Stimulated activated CD4-positive, alpha-beta T cell treated with anti-CD3 and anti-CD28 coated beads, Interleukin-1b, Interleukin-23, amount 100 ng/mL, for 24 hours (primary cell): ENCODE results near the gene COL5A1.

Experiments
- DNase-seq, 4 experiments: peaks; one replicate each; pipeline ENCODE4 v3.0.0-alpha.2; 2020; ENCODE audit warnings: low read depth in 4 of 4, low spot score in 1 of 4

COL5A1 gene

DNA sequence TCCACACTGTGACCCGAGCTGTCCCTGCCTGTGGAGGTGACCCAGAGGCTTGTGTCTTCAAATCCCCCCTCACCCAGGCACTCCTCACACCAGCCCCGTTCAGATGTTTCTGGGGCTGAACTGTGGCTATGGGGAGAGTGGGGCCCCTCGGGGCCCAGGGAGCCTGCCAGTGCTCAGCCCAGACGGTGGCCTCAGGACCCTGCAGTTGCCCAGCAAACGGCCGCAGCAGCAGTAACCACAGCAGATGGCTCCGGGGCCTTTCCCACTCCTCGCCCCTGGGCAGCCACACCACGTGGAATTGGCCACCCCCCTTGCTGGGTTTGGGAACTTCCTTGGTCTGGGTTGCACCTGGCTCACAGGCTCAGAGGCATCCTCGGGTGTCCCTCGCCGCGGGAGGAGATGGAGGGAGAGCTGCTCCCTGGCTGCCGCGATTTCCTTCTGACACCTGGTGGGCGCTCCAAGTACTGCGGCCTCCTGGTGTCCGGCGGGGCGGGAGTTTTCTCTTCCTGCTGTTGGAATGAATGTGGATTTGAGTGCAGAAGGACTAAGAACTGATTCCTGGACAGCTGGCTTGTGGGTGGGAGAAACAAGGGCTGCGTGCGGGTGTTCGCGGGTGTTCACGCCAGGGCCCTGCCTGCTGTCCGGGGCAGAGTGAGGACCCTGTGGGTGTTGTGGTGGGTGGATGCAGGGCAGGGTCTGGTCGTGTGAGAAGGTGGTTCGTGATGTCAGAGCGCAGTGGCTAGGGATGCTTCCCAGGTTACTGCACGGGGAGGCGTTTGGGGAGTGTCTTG is 97.5 kb downstream of the COL5A1 start:
- DNase-seq: peak in 3 of 4 experiments; percentile 14 to 24 (median 17)

DNA sequence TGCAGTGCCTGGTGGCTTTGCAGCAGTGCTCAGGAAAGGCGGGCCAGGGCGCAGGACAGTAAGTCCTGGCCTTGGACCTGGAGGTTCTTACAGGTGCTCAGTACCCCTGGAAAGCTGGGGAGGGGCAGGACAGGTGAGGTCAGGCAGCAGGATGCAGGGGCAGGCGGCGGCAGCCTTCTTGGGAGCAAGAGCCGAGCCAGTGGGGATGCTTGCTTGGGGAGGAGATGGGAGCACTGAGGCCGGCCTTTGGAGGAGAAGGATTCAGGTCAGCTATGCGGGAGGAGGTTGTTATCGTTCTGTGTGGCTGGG is 98.0 kb downstream of the COL5A1 start:
- no peak for DNase-seq

DNA sequence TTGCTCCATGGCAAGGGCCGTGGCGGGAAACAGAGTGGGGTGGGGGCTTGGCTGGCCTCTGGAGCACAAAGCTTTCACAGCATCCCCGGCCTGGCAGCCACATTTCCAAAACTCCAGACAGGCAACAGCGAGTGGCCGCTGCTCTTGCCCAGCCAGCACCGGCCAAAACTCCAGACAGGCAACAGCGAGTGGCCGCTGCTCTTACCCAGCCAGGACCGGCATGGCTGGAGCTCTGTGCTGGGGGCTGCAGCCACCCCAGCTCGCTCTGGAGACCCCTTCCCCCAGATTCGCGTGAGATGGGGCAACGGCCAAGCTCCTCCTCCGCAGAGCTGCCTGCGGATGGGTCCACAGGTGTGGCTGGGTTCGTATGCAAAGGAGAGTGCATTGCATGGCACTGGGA is 98.5 kb downstream of the COL5A1 start:
- no peak for DNase-seq

DNA sequence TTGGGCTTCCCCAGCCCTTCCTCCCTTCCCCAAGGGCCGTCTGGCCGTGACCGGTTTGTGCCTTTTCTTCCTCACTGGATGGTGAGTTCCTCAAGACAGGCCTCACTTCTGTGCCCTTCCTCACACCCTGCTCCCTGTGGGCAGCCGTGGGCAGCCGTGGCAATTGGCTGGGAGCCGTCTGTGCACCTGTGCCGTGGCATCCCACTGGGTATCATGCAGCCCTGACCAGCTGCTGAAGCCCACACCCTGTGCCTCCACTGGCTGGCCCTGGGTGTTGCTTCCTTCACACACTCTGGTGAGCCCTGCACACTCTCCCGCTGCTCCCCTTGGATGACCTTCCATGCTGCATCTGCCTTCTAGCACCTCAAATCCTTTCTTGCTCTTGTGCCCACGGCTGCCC is 100.2 kb downstream of the COL5A1 start:
- DNase-seq: no peak

DNA sequence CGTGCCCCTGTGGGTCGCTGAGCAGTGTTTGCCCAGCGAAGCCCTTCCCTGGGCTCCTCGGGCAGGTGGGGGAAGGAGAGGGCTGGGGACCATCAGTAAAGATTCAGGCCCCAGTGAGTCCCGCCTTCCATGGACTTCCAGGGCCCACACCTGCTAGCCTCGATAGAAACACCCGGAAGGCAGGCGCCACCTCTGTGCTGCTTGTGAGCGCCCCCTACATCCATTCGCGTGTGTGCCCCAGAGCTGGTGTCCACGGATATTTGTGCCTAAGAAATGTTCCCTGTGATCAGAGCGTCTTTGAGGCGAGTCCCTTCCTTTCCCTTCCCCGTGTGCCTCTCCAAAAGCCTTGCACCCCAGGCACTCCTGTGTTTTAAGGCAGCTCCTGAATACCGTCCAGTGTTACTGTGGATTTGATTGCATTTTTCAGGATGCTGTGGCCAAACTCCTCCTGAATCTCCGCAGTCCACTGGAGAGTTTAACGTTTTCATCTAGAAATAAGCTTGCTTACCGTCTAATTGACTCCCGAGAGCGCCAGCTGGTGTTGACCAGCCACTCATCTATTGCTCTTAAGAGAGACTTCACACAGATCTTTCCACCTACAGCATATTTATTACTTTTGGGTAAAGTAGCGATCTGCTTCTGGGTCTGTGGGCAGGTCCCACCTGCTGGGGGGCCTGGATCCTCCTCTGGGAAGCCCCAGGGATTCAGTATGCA is 101.4 kb downstream of the COL5A1 start:
- DNase-seq: no peak

DNA sequence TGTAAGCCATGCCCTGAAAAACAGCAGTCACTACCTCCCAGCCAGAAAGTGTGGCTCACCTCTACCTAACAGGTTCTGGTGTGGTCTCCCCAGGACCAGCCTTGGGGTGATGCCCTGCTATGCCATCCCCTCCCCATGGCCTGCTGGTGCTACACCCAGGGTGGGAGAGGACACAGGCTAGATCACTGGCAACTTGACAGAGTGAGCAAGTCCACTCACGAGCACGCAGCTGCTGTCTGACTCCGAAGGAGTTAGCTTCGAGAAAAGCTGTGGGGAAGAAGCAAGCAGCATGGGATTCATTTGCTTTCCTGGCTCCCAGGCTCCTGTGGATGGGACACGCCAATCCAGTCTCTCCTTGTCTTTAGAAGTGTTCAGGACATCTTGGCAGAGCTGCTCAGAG is 102.2 kb downstream of the COL5A1 start:
- DNase-seq: no peak

DNA sequence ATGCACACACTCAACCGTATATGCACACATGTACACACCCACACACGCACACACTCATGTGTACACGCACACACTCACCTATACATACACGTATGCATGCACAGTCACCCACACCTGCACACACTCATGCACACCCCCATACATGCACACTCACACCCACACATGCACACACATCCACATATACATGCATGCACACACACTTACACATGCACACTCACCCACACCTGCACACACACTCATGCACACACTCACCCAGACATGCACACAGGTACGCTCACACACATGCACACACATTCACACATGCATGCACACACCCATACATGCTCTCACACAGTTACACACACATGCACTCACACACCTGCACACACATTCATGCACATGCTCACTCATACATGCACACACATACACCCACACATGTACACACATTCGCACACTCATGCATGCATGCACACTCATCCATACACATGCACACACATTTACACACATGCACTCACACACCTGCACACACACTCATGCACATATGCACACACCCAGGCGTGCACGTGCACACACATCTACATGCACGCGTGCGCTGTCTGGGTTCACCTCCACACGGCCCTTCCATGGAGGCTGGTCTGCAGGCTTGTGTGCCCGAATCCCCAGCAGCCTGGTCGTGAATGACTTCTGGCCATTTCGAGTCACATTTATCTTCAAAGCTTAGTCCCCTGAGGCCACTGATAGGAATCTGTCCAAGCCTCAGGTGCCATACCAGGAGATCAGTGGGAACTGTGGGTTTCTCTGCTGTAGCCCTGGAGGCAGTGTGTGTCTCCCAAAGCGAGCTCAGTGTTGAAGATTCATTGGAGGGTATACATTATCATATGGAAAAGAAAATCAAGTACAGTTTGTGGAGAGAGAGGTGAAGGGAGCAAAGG is 103.0 kb downstream of the COL5A1 start:
- DNase-seq: no peak

DNA sequence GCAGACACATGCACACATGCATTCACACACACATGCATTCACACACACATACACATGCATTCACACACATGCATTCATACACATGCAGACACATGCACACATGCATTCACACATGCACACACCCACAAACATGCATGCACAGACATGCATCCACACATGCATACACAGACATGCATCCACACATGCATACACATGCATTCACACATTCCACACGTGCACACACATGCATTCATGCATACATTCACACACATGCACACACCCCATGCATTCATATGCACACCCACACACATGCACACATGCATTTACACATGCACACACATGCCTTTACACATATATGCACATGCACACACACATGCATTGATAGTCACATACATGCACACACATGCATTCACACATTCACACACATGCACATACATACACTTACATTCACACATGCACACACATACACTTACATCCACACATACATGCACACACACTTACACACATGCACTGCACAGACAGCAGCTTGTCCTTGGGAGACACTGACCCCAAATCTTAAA is 106.4 kb downstream of the COL5A1 start:
- no peak for DNase-seq

DNA sequence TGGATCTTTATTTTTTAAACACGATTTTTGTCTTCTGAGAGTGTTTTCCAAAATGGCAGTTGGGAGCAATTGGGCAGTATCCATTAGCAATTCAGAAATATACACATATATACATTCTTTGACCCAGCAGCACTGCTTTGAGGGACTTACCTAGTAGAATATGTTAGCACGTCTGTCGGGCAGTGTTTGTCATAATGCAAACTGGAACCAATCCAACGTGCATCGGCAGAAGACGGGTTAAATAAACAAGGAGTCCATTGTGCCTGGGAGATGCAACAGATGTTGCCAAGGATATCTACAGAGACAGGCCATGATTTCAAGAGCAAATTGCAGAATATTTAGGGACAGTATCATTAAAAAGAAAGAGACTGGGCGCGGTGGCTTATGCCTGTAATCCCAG is 107.0 kb downstream of the COL5A1 start:
- no peak for DNase-seq

DNA sequence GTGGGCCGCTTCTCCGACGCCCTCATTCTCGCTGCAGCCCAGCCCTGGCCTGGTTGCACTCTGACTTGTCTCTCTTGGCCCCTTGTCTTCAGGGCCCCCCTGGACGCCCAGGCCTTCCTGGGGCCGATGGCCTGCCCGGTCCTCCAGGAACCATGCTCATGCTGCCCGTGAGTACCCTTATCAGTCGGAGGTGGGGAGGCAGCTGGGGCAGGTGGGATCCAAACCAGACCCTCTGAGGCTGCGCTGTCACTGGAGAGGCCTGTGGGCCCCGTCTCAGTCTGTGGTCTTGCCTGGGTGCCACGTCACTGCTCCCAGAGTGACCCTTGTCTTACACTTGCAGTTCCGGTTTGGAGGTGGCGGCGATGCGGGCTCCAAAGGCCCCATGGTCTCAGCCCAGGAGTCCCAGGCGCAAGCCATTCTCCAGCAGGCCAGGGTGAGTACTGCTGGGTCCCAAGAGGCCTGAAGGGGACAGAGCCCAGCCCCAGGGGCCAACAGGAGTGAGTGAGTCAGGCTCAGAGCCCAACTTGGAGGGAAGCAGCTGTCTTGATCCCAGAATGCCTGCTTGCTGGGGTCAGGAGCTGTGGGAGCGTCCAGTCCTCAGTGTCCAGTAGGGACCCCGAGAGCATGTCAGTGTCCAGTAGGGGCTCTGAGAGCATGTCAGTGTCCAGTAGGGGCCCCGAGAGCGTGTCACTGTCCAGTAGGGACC is 109.0 kb downstream of the COL5A1 start:
- DNase-seq: no peak

DNA sequence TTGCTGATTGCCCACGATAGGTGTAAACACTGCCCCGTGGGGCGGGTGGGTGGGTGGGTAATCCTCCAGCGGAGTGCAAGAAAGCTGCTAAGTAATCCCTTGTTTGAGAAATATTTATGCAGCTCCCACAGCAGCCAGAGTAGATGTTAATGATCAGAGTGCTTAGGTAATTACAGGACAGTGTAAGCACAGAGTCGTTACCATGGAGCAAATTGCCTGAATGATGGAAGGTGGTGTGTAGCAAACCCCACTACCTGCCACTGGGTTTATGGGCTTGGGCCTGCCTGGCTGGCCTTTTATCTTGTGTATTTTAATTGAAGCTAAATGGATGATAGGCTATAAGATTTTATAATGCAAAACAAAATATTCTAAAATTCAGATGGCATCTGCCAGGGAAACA is 110.0 kb downstream of the COL5A1 start:
- no peak for DNase-seq

DNA sequence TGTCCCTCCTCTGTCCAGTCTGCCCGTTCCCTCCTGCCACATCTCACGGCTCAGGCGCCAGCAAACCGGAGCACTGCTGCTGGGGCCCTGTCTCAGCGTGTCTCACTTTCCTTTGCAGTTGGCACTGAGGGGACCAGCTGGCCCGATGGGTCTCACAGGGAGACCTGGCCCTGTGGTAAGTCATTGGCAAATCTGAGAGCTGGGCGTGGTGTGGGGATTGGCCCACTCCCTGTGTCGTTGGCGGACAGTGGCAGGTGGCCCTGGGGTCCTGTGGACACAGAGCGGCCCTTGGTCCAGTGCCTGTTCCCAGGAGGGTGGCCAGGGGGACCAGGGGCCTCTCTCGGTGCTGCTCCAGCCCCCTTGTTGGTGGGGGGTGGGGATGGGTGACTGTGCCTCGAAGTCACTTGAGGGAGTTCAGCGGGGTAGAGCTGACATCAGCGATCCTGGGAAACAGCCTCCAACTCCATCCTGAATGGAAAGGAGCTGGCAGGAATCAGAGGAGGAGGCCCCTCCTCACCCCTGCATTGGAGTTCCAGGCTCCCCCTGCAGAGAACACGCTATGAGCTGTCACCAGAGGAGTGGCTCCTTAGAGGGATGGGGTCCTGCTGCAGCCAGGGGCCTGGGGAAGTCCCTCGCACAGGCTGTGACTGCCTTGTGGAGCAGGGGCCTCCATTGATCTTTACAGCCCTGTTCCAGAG is 111.0 kb downstream of the COL5A1 start:
- no peak for DNase-seq

DNA sequence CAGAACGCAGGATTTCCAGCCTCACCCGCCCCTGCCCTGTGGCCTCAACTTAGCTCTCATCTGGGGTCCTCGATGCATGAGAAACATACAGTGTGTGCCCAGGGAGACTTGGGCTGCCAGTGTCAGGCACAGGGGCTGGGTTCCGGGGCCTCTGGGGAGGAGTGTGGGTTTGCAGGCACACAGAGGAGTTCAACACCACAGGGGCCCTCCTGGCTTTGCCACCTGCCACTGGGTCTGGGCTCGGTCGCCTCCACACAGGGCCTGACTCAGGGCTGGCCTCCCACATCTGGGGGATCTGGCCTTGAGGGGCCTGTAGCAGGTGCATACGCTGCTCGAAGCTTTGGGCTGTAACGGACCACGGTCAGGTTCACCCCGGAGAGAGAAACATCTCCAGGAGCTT is 111.6 kb downstream of the COL5A1 start:
- DNase-seq: no peak

DNA sequence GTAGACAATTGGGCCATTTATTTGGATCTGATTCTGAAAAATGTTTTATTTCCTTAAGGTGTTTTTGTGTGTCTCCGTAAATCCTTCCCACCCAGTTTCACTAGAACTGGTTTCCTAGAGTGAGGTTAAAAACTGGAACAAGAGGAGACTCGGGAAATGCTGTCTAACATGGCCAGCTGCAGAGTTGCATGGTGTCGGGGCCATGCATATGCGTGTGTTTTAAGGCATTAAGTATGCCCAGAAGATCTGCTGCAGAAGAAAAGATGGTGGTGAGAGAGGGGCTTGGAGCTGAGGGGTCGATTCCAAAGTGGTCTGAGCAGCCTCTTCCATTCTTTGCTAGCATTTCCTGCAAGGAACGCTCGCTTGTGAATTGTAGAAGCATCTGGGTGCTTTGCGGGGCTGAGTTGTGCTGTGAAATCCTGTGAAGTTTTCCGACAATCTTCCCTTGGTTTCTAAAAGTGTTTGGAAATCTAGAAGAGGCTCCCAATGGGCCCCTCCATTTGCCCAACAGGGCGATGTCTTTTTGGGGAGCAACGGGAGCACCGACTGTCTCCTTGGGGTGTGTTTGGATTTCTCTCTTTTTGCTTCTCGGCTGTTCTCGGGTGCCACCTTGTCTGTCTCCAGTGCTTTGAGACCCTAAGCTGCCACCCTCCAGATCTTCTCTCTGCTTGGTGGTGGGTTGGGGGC is 113.8 kb downstream of the COL5A1 start:
- DNase-seq: no peak

DNA sequence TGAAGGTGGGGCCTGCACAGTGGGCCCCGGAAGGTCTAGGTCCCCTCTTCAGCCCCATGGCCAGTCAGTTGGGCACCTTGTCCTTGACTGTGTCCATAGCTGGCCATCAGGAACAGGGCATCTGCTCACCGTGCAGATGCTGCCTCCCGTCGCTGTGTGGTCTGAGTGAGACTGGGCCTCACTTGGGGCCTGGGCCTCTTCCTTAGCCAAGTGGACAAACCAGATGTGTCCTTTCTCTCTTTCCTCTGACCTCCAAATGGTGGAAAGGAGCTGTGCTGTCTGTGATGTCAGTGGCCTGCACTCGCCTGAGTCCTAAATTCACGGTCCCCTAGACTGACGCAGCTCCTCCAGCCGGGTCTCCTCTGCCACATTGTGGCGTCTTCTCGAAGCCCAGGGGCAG is 114.5 kb downstream of the COL5A1 start:
- no peak for DNase-seq

DNA sequence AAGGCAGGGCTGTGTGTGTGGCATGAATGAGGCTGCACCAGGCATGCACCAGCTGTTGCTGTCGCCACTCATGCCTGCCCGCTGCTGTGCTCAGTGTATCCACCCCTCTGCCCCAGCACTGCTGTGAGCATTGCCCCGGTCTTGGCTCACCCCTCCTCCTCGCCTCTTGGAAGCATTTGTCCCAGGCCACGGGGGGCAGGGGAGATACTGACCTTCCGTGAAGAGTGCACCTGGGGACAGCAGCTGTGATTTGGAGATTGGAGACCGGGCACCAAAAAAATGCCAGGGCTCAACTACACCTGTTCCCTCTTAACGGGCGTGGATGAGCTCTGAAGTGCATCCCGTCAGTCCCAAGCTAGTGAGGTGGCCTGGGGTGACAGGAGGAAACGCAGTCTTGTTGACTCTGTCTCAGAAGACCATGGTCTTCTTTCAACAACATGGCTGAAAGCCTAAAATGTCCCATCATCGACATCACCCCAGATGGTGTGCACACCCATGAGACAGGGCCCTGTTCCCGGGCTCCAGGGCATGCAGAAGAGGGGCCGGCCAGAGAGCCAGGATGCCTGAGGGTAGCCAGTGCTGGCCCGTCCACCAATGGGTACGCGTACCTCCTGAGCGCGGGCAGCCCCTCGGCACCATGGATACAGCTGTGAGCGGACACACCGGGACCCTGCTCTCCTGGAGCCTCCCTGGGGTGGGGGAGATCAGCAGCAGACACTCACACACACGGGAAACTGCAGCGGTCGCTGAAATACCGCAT is 115.8 kb downstream of the COL5A1 start:
- no peak for DNase-seq

DNA sequence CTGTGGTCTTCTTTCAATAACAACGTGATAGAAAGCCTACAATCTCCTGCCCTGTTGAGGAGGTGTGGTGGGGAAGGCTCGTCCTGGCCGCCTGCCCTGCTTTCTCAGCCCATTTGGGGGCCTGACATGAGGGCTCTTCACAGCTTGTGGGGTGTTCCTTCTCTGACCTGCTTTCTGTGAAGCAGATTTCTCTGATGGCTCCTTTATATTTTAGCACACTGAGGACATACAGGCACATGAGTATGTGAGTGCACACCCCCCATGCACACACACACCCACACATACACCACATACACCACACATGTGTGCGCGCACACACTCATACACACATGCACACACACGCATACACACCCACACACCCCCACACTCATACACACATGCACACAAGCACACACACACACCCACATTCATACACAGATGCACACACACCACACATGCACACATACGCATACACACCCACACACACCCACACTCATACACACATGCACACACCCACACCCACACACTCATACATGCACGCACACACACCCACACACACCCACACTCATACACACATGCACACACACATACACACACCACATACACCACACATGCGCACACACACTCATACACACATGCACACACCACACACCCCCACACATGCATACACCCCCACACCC is 117.5 kb downstream of the COL5A1 start:
- no peak for DNase-seq

DNA sequence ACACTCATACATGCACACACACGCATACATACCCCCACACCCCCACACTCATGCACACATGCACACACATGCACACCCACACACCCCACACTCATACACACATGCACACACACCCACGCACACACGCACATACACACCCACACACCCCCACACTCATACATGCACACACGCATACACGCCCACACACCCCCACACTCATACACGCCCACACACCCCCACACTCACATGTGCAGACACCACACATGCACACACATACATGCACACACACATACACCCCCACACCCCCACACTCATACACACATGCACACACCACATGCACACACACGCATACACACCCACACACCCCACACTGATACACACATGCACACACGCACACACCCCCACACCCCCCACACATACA is 118.3 kb downstream of the COL5A1 start:
- DNase-seq: no peak
